GM21390 (cell line): ENCODE measurements around the gene ZNF124.

Experiments
- ATAC-seq: cut with Tn5 transposase; IDR thresholded peaks from one replicate; pipeline ENCODE4 v1.9.1; 2021; ENCODE audit not compliant: unreplicated experiment

Gene ZNF124

DNA sequence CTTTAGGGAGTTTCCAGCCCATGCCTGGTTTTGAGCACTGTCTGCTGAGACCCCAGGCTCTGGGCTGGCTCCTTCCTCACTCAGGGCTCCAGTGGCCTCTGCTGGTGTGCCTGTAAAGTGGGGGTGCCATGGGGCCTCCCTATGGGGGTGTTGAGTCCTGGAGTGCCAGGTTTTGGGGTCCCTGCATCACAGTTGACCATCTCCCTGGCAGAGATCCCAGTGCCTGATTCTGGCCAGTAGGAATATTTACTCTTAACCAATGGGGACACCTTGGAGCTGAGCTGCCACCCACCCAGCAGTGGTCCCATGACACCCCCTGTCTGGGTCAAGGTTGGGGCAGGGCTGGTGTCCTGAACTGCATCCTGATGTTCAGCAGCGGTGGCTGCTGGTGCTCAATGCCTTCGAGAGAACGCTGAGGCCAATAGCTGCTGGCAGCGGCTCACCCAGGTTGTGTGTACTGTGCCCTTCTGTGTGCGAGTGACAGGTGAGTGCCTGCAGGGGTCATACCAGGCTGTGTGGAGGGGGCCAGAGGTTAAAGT lies 58.0 kb downstream of the ZNF124 start:
- ATAC-seq, result no peak

DNA sequence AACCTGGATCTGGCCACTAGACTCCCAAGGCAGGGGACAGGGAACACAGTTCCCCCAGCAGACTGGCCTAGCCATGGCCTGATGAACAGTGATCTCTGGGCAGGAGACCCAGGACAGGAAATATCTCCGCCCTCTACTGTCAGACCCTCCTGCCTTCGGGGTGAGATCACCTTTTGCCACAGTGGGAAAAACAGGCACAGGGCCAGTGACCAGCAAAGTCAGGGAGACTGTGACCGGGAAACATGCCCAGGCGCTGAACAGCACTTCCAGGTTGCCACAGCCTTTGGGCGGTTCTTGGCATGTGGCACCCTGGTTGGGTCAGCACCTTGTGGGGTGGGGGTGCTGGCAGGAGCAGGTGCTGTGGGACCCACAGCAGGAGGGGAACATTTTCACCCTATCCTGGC lies 58.7 kb downstream of the ZNF124 start:
- ATAC-seq, result no peak

DNA sequence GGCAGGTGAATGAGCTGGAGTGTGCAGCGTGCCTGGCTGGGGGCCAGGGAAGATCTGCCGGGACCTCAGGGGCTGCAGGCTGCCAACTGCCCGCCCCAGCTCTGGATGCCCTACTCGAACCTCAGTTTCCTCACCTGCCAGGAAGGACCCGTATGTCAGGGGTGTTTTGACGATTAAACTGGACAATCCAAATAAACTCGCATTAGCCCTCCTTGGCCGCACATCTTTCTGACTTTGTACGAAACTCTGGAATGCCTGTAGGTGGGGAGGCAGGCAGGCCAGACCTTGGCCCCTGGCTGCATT lies 59.4 kb downstream of the ZNF124 start:
- ATAC-seq, result no peak

DNA sequence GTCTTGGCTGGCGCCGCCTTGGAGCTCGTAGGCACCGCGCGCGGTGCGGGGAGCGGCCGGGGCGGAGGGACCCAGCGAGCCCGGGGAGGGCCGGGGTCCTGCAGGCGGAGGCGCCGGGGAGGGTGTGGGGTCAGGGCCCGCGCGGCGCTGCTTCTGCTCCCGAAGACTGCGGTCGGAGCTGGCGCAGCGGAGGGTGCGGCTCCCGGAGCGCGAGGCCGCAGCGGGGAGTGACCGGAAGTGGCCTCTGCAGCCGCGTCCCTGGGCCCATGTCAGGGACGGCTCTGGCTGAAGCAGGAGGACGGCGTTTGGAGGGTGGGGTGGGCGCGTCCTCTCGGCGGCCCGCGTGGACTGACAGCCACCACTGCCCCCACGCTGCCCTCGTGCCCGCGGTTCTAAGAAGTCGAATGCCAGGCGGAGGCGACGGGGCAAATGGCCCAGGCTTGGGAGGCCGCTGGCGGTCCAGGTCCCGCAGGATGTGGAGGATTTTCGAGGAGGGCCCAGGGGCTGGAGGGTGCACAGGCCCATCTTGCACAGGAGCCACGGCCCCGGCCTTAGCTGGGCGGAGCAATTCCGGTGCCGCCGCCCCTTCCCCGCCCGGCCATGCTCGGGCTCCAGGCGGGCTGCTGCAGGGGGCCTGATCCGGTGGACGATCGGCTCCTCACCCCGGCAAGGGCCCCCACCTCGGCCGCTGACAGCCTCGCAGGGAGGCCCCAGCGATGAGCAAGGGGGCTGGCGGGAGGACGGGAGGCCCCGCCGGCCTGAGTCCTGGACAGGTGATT lies 59.9 kb downstream of the ZNF124 start:
- ATAC-seq, result no peak

DNA sequence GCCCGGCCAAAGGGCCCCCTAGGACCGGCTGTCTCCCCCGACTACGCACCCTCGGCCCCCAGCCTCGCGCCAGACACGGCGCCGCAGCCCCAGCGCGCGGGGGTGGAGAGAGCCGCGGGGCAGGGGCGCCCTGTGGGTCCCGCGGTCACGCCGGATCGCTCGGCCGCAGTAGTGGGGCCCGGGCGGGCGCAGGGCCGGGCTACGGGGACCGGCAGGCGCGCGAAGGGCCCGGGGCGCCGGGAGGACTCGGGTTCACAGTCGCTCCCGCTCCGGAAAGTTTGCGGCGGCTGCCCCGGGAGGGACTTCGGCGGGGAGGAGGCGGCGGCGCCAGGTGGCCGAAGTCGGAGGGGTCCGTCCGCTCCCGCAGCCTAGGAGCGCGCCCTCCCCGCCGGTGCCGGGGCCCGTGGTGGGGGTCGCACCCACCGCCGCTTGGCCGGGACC lies 60.5 kb downstream of the ZNF124 start:
- no peak for ATAC-seq

DNA sequence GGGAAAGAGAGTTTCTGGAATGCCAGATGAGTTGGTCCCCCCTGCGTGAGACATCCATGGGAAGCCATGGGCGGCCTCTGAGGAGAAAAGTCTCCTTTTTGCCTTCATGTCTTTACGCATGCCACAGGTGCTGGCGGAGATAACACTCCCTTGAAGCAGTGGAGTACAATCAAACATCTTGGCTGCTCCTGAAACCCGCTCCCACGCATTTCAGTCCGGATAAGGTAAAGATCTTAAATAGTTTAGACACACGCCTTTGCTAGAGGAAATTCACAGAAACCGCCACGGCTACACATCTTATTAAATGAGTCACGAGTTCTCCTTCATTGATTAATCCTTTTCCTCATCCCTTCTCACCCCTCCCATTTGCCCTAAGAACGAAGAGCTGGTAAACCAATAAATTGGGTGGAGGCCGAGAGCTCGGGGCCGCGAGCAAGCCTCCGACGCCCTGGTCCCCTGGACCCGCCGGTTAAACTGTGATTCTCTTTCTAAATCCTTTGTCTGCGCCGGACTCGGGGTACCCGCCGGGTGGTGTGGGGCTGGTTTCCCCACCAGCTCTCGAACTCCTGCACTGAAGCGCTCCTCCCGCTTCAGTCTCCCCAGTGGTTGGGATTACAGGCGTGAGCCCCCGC lies 61.1 kb downstream of the ZNF124 start:
- no peak for ATAC-seq

DNA sequence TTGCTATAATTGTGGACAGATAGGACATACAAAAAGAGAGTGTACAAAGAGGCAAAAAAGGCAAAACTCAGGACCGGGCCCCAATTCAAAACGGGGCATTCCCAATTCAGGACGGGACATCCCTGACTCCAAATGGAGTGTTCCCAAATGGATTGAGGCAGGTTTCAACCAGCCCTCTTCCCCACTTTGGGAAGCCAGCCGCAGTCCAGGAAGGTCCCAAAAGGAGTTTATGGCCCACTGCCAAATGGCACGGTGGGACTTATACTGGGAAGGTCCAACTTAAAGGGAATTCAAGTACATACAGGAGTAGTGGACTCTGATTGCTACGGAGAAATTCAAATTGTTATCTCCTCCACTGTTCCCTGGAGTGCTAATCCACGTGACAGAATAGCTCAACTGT lies 64.1 kb downstream of the ZNF124 start:
- no peak for ATAC-seq

DNA sequence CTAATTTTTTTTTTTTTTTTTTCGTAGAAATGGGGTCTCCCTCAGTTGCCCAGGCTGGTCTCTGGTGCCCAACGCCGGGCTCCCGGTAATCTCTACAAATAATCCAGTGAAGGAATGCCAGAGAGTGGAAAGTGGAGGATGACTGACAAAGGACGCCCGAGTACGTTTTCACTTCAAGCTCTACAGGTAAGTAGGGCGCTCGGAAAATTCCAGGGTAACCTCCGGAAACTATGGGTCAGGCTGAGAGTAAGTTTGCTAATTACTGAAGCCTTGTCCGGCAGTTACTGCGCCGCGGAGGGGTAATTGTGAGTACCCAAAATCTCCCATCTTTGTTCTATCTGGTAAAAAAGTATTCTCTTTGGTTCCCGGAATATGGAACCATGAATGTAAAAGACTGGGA lies 65.9 kb downstream of the ZNF124 start:
- ATAC-seq, result no peak
